ENCODE measurements around the gene CLDN14. TPM values are rescaled to one million over a fixed set of nuclear protein-coding genes. Genes with fewer than 3 reads are reported as not detected.

Gene CLDN14
- total and polyA plus RNA-seq, 12 donors: 0.22 TPM; not detected in 11

DNA sequence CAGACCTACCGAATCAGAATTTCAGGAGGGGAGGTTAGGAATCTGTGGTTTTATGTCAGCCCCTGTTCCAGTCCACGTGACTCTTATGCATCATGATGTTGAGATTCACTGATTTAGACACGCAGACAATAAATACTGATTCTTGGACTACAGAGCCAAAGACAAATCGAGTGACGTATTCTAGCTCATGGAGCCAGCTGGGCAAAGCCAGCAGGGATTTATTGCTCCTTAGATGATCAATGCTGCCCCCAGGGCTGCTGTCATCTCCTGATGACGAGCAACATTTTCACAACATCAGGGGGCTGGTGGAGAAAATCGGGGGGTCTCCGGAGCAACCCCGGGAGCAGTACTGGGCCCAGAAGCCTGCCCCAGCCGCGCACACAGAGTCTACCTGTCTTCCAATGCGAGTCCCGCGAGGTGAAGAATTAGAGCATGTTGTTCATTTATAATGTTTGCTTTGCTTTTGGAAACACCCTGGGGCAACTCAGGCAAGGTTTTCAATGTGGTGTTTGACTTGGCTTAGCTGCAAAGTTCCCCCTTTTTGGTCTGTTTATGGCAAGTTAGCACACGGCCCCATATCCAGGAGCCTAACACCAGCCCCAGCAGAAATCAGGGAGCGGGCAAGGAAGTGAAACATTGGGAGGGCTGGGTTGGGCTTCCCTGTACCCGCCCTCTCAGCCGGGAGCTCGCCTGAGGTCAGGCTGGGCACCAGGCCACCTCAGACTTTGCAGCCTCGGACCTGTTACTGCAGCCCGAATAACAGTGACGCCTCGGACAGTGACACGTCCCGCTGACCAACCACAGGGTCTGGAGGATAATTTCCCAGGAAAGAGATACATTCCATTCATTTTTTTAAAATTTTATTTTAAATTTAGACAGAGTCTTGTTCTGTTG lies 19.9 kb upstream of the CLDN14 start:
- H3K27me3 ChIP-seq: no peaks in the 10 kb centered on the region
- WGBS, 4 donors: 69 to 84% (median 77%) methylated on average over 17 to 25 of the region's 25 CpGs
- no peak overlapping the region for H3K4me3 ChIP-seq
- peak in 2 of 7 donors; percentile 23 to 52 for DNase-seq
- TF ChIP-seq POLR2A (IDR thresholded peaks at IDR 0.05) (no peak), CTCF (IDR thresholded peaks at IDR 0.05) (no peak)
- H3K4me1 ChIP-seq (replicated peaks in 1 of 2): no peaks in the 10 kb centered on the region
- intact Hi-C loops (cut with DNase I): loop anchor here (5.0 to 10.0 kb wide), 4 partner anchors 78 to 435 kb away; no protein-coding TSS in a partner anchor
- H3K27ac ChIP-seq: no peak overlapping the region
- no peaks in the 10 kb centered on the region for H3K9me3 ChIP-seq (replicated peaks in 1 of 3)
- no peaks in the 10 kb centered on the region for H3K36me3 ChIP-seq (replicated peaks in 1 of 2)

DNA sequence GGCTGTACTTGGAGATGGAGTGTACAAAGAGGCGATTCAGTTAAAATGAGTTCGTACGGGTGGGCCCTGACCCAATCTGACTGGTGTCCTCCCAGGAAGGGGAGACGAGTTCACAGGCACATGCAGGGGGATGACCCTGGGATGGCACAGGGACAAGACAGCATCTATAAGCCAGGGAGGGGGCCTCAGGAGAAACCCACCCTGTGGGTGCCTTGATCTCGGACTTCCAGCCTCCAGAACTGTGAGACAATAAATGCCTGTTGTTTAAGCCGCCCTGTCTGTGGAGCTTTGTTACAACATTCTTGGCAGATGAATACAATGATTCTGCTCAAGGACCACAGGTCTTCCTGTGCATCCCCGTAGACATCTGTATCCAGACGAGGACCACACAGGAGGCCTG lies 14.6 kb upstream of the CLDN14 start:
- TF ChIP-seq CTCF (IDR thresholded peaks at IDR 0.05) (no peak), POLR2A (IDR thresholded peaks at IDR 0.05) (no peak)
- H3K4me3 ChIP-seq: no peak overlapping the region
- 77 to 87% (median 81%) methylated on average over 8 of the region's 8 CpGs for WGBS, 4 donors
- intact Hi-C loops (cut with DNase I): no loop called here
- no peaks in the 10 kb centered on the region for H3K27me3 ChIP-seq
- no peak overlapping the region for H3K27ac ChIP-seq
- no peaks in the 10 kb centered on the region for H3K4me1 ChIP-seq (replicated peaks in 1 of 2)
- no peaks in the 10 kb centered on the region for H3K36me3 ChIP-seq (replicated peaks in 1 of 2)
- DNase-seq: no peak
- H3K9me3 ChIP-seq (replicated peaks in 1 of 3): no peaks in the 10 kb centered on the region

DNA sequence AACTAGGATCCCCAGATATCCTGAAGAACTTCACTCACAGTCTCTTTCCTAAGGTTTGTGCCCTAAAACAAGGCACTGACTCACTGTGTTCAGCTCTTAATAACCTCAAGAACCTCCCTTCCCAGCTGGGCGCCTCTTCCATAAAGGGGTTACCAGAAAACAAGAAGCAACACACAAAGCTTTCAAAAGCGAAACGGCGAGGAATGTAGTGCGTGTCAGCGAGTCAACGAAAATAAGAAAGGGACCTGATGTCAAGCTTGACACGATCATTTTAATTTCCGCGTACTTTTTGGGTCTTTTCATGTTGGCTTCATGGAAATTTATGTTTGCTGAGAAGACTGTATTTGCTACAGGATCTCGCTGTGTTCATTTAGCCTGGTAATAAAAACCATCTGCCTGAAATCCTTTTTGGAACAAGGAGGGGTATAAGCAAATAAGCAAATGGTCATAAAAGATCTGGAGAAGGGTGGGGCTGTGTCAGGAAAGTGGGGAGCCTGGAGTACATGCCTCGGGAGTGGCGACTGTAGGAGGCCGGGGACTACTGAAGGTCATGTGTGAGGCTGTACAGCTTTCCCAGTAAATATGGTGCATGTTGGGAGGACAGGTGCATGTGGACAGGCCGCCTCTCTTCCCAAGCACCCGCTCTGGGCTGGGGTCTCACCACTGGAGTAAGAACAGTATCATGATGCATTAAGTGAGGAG lies 11.4 kb upstream of the CLDN14 start:
- Histone ChIP-seq H3K4me3 (no peak overlapping the region), H3K27me3 (no peaks in the 10 kb centered on the region), H3K9me3 (replicated peaks in 1 of 3) (no peaks in the 10 kb centered on the region), H3K36me3 (replicated peaks in 1 of 2) (no peaks in the 10 kb centered on the region), H3K4me1 (replicated peaks in 1 of 2) (no peaks in the 10 kb centered on the region), H3K27ac (no peak overlapping the region)
- no peak for DNase-seq
- WGBS, 4 donors: 75 to 86% (median 81%) methylated on average over 16 of the region's 16 CpGs
- TF ChIP-seq POLR2A (IDR thresholded peaks at IDR 0.05): no peak
- no peak for TF ChIP-seq CTCF (IDR thresholded peaks at IDR 0.05)
- intact Hi-C loops (cut with DNase I): no loop called here

- intact Hi-C loops (cut with DNase I): no loop called here
- H3K27ac ChIP-seq: no peak overlapping the region
- TF ChIP-seq POLR2A (IDR thresholded peaks at IDR 0.05): no peak
- TF ChIP-seq CTCF (IDR thresholded peaks at IDR 0.05): no peak
- H3K27me3 ChIP-seq: no peaks in the 10 kb centered on the region
- no peak for DNase-seq
- H3K36me3 ChIP-seq (replicated peaks in 1 of 2): no peaks in the 10 kb centered on the region
- H3K9me3 ChIP-seq (replicated peaks in 1 of 3): no peaks in the 10 kb centered on the region
- H3K4me1 ChIP-seq (replicated peaks in 1 of 2): no peaks in the 10 kb centered on the region
- no peak overlapping the region for H3K4me3 ChIP-seq
- 89 to 92% (median 91%) methylated on average over 5 to 7 of the region's 7 CpGs for WGBS, 4 donors
Observed at GRCh38 chr21:36489776-36490165, 9.8 kb upstream of the CLDN14 start.
